Lower lobe of right lung (tissue), 2 donors: ENCODE results near the gene ELP4. TPM values are rescaled to one million over a fixed set of nuclear protein-coding genes. Genes with fewer than 3 reads are reported as not detected.
"Not testable (repeated sequence)": the region's sequence is repeated elsewhere in the genome, so short reads cannot be mapped to it uniquely, and the experiment has no call there.

ENCODE experiments used
- ATAC-seq, 2 donors: fragments of 200-7000 bp; cut with Tn5 transposase; one replicate each; pipeline ENCODE4 v1.9.1; 2020 to 2022; ENCODE audit warnings: mild to moderate bottlenecking in 2 of 2, moderate library complexity in 2 of 2
- DNase-seq: peaks from one replicate; pipeline ENCODE4 v3.0.0-alpha.2; 2020
- H3K27ac ChIP-seq: fragments of 200-600 bp; one replicate; pipeline ENCODE4 v1.8.0; 2022
- H3K27me3 ChIP-seq: fragments of 200-600 bp; one replicate; pipeline ENCODE4 v1.8.0; 2022; ENCODE audit warnings: low read depth
- H3K36me3 ChIP-seq: fragments of 200-600 bp; one replicate; pipeline ENCODE4 v1.8.0; 2022; ENCODE audit warnings: mild to moderate bottlenecking
- H3K4me1 ChIP-seq: fragments of 200-600 bp; one replicate; pipeline ENCODE4 v1.8.0; 2022
- H3K4me3 ChIP-seq: fragments of 200-600 bp; one replicate; pipeline ENCODE4 v1.8.0; 2022; ENCODE audit warnings: mild to moderate bottlenecking
- H3K9me3 ChIP-seq: fragments of 200-600 bp; one replicate; pipeline ENCODE4 v1.8.0; 2022
- CTCF ChIP-seq: fragments of 200-600 bp; IDR thresholded peaks from one replicate; pipeline ENCODE4 v1.8.0; 2022; ENCODE audit warnings: antibody characterized with exemption, mild to moderate bottlenecking
- intact Hi-C: fragments of 100-400 bp; cut with DNase I; formaldehyde crosslinking; loops from one replicate; pipeline ENCODE4 v1.11.0; 2022
- total RNA-seq: library from RNA; stranded (reverse); fragmentation: NEBNext Ultra II Directional; extraction: Animal tissue kit (Norgen Biotek cat#: 25700); gene quantifications from one replicate; pipeline ENCODE4 v1.2.1, GENCODE V29; 2021
- donor health status: DM: no; HTN: yes; CAD: no; lungs with severe emphysema.

The ELP4 gene
- total RNA-seq, 1 donor from 2014 or later: 22.1 TPM

DNA sequence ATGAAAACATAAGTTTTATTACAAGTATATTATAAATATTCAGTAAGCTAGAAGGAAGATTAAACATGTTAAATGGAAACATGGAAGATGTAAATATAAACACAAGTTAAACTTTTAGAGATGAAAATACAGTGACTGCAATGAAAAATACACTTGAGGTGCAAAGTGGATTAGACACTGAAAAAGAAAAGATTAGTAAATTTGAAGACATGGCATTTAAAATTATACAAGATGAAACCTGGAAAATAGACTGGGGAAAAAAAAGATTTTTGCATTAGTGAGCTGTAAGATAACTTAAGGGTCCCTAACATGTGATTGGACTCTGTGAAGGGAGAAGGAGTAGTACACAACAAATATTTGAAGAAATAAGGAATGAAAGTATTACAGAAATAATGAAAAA is 33.3 kb downstream of the ELP4 start:
- Histone ChIP-seq H3K4me3 (no peak overlapping the region), H3K36me3 (peaks cover 13% of the 10 kb centered on the region), H3K27ac (no peak overlapping the region), H3K27me3 (no peaks in the 10 kb centered on the region), H3K4me1 (no peaks in the 10 kb centered on the region), H3K9me3 (no peaks in the 10 kb centered on the region)
- intact Hi-C loops: no loop called here
- no peak for TF ChIP-seq CTCF
- DNase-seq (no peak), ATAC-seq (no peak)

DNA sequence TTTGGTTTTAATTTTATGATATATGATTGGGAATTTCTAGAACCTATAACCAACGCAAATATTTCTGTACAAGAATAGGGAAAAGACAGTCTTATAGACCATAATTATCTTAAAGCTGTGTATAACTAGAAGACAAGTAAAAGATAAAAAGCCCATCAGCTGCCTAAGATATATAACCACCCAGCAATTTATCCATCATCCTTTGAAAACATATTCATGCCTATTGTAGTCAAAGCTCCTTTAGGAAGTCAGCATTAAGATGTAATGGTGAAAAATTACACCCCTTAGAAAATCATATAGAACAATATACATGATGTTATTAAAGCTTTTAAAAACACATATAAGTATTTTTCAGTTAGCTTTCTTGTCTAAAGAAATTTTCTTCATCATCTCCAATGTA is 46.4 kb downstream of the ELP4 start:
- H3K27me3 ChIP-seq: no peaks in the 10 kb centered on the region
- H3K27ac ChIP-seq: no peak overlapping the region
- ATAC-seq: no peak
- no peak for TF ChIP-seq CTCF
- no peaks in the 10 kb centered on the region for H3K4me1 ChIP-seq
- intact Hi-C loops: no loop called here
- no peak for DNase-seq
- H3K4me3 ChIP-seq: no peak overlapping the region
- no peaks in the 10 kb centered on the region for H3K36me3 ChIP-seq
- H3K9me3 ChIP-seq: no peaks in the 10 kb centered on the region

GRCh38 chr11:31558001-31558400 is 48.4 kb downstream of the ELP4 start:
- no peak for TF ChIP-seq CTCF
- intact Hi-C loops: no loop called here
- Histone ChIP-seq H3K9me3 (no peaks in the 10 kb centered on the region), H3K36me3 (no peaks in the 10 kb centered on the region), H3K4me3 (no peak overlapping the region), H3K27me3 (no peaks in the 10 kb centered on the region), H3K4me1 (no peaks in the 10 kb centered on the region), H3K27ac (no peak overlapping the region)
- no peak for DNase-seq
- no peak for ATAC-seq

DNA sequence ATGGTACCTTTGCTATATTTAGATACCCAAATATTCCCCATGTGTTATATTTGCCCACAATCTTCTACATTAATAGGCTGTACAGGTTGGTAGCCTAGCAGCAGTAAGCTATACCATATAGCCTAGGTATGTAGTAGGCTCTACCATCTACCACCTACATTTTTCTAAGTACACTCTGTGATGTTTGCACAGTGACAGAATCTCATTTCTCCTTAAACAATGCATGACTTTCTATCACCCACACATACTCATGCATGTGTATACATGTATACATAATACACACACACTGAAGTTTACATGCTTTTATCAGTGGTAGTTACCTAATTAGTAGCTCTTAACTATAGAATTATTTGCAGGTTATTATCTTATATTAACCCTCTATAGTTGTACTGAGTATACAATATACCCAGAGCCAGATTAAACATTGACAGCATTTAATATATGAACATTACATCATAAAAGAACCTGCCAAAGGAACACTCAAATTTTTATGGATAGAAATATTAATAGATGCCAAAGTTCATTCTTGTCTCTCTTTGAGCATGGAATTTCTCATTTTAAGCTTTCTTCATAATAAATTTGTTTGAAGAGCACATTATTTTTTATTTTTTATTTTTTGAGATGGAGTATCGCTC is 51.4 kb downstream of the ELP4 start:
- H3K36me3 ChIP-seq: no peaks in the 10 kb centered on the region
- peaks cover 3% of the 10 kb centered on the region for H3K9me3 ChIP-seq
- no peak for TF ChIP-seq CTCF
- no peak for ATAC-seq
- intact Hi-C loops: no loop called here
- no peak overlapping the region for H3K4me3 ChIP-seq
- H3K27me3 ChIP-seq: no peaks in the 10 kb centered on the region
- H3K4me1 ChIP-seq: no peaks in the 10 kb centered on the region
- H3K27ac ChIP-seq: no peak overlapping the region
- no peak for DNase-seq

GRCh38 chr11:31564517-31564916 is 55.0 kb downstream of the ELP4 start:
- DNase-seq, H3K4me1 ChIP-seq, ATAC-seq, H3K4me3 ChIP-seq, H3K9me3 ChIP-seq, H3K27me3 ChIP-seq, intact Hi-C loops, H3K27ac ChIP-seq, H3K36me3 ChIP-seq: not testable (repeated sequence)

DNA sequence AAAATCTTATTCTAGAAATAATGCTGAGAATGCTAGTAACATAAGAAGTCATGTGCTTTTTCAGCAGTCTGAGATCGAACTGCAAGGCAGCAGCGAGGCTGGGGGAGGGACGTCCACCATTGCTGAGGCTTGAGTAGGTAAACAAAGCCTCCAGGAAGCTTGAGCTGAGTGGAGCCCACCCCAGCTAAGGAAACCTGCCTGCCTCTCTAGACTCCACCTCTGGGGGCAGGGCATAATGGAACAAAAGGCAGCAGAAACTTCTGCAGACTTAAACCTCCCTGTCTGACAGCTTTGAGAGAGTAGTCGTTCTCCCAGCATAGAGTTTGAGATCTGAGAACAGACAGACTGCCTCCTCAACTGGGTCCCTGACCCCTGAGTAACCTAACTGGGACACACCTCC is 64.6 kb downstream of the ELP4 start:
- H3K27me3 ChIP-seq, H3K4me1 ChIP-seq, ATAC-seq, H3K36me3 ChIP-seq, H3K4me3 ChIP-seq, intact Hi-C loops, H3K27ac ChIP-seq, DNase-seq, H3K9me3 ChIP-seq: not testable (repeated sequence)

DNA sequence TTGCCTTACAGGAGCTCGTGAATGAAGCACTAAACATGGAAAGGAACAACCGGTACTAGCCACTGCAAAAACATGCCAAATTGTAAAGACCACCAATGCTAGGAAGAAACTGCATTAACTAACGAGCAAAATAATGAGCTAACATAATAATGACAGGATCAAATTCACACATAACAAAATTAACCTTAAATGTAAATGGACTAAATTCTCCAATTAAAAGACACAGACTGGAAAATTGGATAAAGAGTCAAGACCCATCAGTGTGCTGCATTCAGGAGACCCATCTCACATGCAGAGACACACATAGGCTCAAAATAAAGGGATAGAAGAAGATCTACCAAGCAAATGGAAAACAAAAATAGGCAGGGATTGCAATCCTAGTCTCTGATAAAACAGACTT is 66.2 kb downstream of the ELP4 start:
- H3K27ac ChIP-seq, H3K4me3 ChIP-seq, DNase-seq, ATAC-seq, H3K27me3 ChIP-seq, H3K9me3 ChIP-seq, H3K36me3 ChIP-seq, intact Hi-C loops, H3K4me1 ChIP-seq: not testable (repeated sequence)

- ATAC-seq, H3K4me3 ChIP-seq, intact Hi-C loops: not testable (repeated sequence)
Measured at GRCh38 chr11:31579412-31579811, 69.8 kb downstream of the ELP4 start.

More at GRCh38 chr11:31579412-31579811, 69.8 kb downstream of the ELP4 start:
- H3K27ac ChIP-seq, DNase-seq, H3K9me3 ChIP-seq, H3K27me3 ChIP-seq, H3K4me1 ChIP-seq, H3K36me3 ChIP-seq: not testable (repeated sequence)
